WTC11 (cell line): ENCODE measurements around the gene PDE1A. TPM values are rescaled to one million over a fixed set of nuclear protein-coding genes. Genes with fewer than 3 reads are reported as not detected.

Experiments used
- ATAC-seq: fragments of 200-7000 bp; cut with Tn5 transposase; 2 replicates; pipeline ENCODE4 v1.10.0; 2021; ENCODE audit warnings: mild to moderate bottlenecking, moderate library complexity
- CTCF ChIA-PET: fragments of 300-600 bp; sonication (Branson Sonifier 250); formaldehyde crosslinking; loops from one replicate; lab custom pipeline; 2021; ENCODE audit warnings: antibody characterized with exemption; lab: Charles Lee
- POLR2A ChIA-PET: fragments of 350-600 bp; sonication (Branson Sonifier 250); formaldehyde crosslinking; loops from one replicate; lab custom pipeline; 2021; ENCODE audit warnings: antibody characterized with exemption; lab: Charles Lee
- DNase-seq: peaks from one replicate; pipeline ENCODE4 v3.0.0; 2021; ENCODE audit warnings: low spot score
- H3K27ac Mint-ChIP-seq: 2 replicates; pipeline ENCODE4 v1.8.0; 2021; ENCODE audit warnings: mixed read lengths
- H3K27me3 Mint-ChIP-seq: 2 replicates; pipeline ENCODE4 v1.8.0; 2021; ENCODE audit warnings: low read depth, mild to moderate bottlenecking, moderate library complexity, mixed read lengths
- H3K36me3 Mint-ChIP-seq: 2 replicates; pipeline ENCODE4 v1.8.0; 2021; ENCODE audit warnings: mixed read lengths
- H3K4me1 Mint-ChIP-seq: 2 replicates; pipeline ENCODE4 v1.8.0; 2022; ENCODE audit warnings: mixed read lengths
- H3K4me3 Mint-ChIP-seq: 2 replicates; pipeline ENCODE4 v1.8.0; 2021; ENCODE audit warnings: mild to moderate bottlenecking, moderate library complexity, mixed read lengths
- H3K9me3 Mint-ChIP-seq: 2 replicates; pipeline ENCODE4 v1.8.0; 2021; ENCODE audit warnings: mixed read lengths
- ETV6 ChIP-seq: sonication (generic); formaldehyde crosslinking; IDR thresholded peaks from 2 replicates; pipeline ENCODE4 v1.8.1; 2022; ENCODE audit warnings: mild to moderate bottlenecking, missing genetic modification reagents
- FOXJ3 ChIP-seq: sonication (generic); formaldehyde crosslinking; IDR thresholded peaks from 2 replicates; pipeline ENCODE4 v1.9.0; 2021; ENCODE audit warnings: missing genetic modification reagents, mild to moderate bottlenecking, borderline replicate concordance
- GRHL2 ChIP-seq: fragments of 250-450 bp; sonication (Bioruptor Pico); IDR thresholded peaks from 2 replicates; pipeline ENCODE4 v1.8.0; 2022; ENCODE audit warnings: mild to moderate bottlenecking, moderate library complexity; ENCODE audit not compliant: insufficient replicate concordance, severe bottlenecking
- IRF2 ChIP-seq: sonication (generic); formaldehyde crosslinking; IDR thresholded peaks from 2 replicates; pipeline ENCODE4 v1.8.0; 2022; ENCODE audit warnings: low read depth, missing genetic modification reagents, borderline replicate concordance
- NR3C1 ChIP-seq: sonication (generic); formaldehyde crosslinking; conservative IDR thresholded peaks from 2 replicates; pipeline ENCODE4 v1.8.1; 2023; ENCODE audit warnings: low read depth, mild to moderate bottlenecking, missing genetic modification reagents
- RORB ChIP-seq: fragments of 250-450 bp; sonication (Bioruptor Pico); IDR thresholded peaks from 2 replicates; pipeline ENCODE4 v1.9.0; 2021; ENCODE audit warnings: mild to moderate bottlenecking
- SP1 ChIP-seq: sonication (generic); formaldehyde crosslinking; conservative IDR thresholded peaks from 2 replicates; pipeline ENCODE4 v1.8.1; 2022; ENCODE audit warnings: missing genetic modification reagents
- TP53 ChIP-seq: sonication (generic); formaldehyde crosslinking; IDR thresholded peaks from 2 replicates; pipeline ENCODE4 v1.8.1; 2023; ENCODE audit warnings: mild to moderate bottlenecking, missing genetic modification reagents
- ZNF219 ChIP-seq: sonication (generic); formaldehyde crosslinking; IDR thresholded peaks from 2 replicates; pipeline ENCODE4 v1.8.0; 2023; ENCODE audit warnings: missing genetic modification reagents, mild to moderate bottlenecking, borderline replicate concordance
- ZNF396 ChIP-seq: fragments of 250-450 bp; sonication (Bioruptor Pico); IDR thresholded peaks from 2 replicates; pipeline ENCODE4 v1.8.0; 2021; ENCODE audit warnings: mild to moderate bottlenecking, moderate library complexity, borderline replicate concordance
- total RNA-seq: library from RNA; stranded (reverse); gene quantifications from 3 replicates; pipeline ENCODE4 v1.2.3, GENCODE V29; 2021
- TF ChIP-seq, protein P1 (sequence below): sonication (generic); formaldehyde crosslinking; IDR thresholded peaks from 2 replicates; pipeline ENCODE4 v1.8.1; 2023; ENCODE audit warnings: mild to moderate bottlenecking, missing genetic modification reagents, moderate library complexity
- TF ChIP-seq, protein P2 (sequence below): sonication (generic); formaldehyde crosslinking; IDR thresholded peaks from 2 replicates; pipeline ENCODE4 v1.8.1; 2023; ENCODE audit warnings: mild to moderate bottlenecking, missing genetic modification reagents, borderline replicate concordance
- TF ChIP-seq, protein P3 (sequence below): sonication (generic); formaldehyde crosslinking; conservative IDR thresholded peaks from 2 replicates; pipeline ENCODE4 v1.8.1; 2023; ENCODE audit warnings: mild to moderate bottlenecking, low read depth, missing genetic modification reagents, moderate library complexity
- TF ChIP-seq, protein P4 (sequence below): sonication (generic); formaldehyde crosslinking; IDR thresholded peaks from 2 replicates; pipeline ENCODE4 v1.8.1; 2022; ENCODE audit warnings: low read depth, mild to moderate bottlenecking, moderate library complexity, missing genetic modification reagents, borderline replicate concordance
- TF ChIP-seq, protein P5 (sequence below): sonication (generic); formaldehyde crosslinking; IDR thresholded peaks from 2 replicates; pipeline ENCODE4 v1.8.1; 2022; ENCODE audit warnings: mild to moderate bottlenecking, missing genetic modification reagents, moderate library complexity, borderline replicate concordance
- TF ChIP-seq, protein P6 (sequence below): fragments of 250-450 bp; sonication (Bioruptor Pico); IDR thresholded peaks from 2 replicates; pipeline ENCODE4 v1.8.0; 2021; ENCODE audit warnings: mild to moderate bottlenecking
- TF ChIP-seq, protein P7 (sequence below): sonication (generic); formaldehyde crosslinking; IDR thresholded peaks from 2 replicates; pipeline ENCODE4 v1.8.0; 2023; ENCODE audit warnings: missing genetic modification reagents
- TF ChIP-seq, protein P8 (sequence below): sonication (generic); formaldehyde crosslinking; IDR thresholded peaks from 2 replicates; pipeline ENCODE4 v1.8.0; 2022; ENCODE audit warnings: mild to moderate bottlenecking, missing genetic modification reagents

Gene PDE1A
- total RNA-seq, 1 experiment from 2014 or later: not detected

DNA sequence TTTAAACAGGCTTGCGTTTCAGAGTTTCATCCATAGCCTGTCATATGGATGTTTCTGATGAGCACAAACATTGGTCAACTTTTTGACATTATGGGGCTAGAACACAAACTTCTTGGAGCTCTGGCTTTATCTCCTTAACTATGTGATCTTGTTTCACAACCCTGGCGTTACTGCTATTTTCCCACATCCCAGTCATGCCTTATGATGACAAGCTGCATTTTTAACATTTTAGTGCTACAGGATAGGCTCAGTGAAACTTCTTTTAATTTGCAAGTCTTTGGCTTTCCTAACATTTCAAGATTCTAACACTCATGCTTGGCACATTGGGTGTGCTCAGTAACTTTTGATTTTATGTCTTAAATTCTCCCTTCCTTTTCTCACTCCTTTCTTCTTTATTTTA lies 21.0 kb upstream of the PDE1A start:
- POLR2A ChIA-PET: no interaction called here
- TF ChIP-seq TP53 (CRISPR knock-in tag) (no peak), IRF2 (CRISPR knock-in tag) (no peak), FOXJ3 (CRISPR knock-in tag) (no peak), RORB (CRISPR knock-in tag) (no peak), GRHL2 (no peak), ZNF396 (CRISPR knock-in tag) (no peak)
- TF ChIP-seq, protein P1, sequence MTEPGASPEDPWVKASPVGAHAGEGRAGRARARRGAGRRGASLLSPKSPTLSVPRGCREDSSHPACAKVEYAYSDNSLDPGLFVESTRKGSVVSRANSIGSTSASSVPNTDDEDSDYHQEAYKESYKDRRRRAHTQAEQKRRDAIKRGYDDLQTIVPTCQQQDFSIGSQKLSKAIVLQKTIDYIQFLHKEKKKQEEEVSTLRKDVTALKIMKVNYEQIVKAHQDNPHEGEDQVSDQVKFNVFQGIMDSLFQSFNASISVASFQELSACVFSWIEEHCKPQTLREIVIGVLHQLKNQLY (CRISPR knock-in tag): no peak
- TF ChIP-seq, protein P2, sequence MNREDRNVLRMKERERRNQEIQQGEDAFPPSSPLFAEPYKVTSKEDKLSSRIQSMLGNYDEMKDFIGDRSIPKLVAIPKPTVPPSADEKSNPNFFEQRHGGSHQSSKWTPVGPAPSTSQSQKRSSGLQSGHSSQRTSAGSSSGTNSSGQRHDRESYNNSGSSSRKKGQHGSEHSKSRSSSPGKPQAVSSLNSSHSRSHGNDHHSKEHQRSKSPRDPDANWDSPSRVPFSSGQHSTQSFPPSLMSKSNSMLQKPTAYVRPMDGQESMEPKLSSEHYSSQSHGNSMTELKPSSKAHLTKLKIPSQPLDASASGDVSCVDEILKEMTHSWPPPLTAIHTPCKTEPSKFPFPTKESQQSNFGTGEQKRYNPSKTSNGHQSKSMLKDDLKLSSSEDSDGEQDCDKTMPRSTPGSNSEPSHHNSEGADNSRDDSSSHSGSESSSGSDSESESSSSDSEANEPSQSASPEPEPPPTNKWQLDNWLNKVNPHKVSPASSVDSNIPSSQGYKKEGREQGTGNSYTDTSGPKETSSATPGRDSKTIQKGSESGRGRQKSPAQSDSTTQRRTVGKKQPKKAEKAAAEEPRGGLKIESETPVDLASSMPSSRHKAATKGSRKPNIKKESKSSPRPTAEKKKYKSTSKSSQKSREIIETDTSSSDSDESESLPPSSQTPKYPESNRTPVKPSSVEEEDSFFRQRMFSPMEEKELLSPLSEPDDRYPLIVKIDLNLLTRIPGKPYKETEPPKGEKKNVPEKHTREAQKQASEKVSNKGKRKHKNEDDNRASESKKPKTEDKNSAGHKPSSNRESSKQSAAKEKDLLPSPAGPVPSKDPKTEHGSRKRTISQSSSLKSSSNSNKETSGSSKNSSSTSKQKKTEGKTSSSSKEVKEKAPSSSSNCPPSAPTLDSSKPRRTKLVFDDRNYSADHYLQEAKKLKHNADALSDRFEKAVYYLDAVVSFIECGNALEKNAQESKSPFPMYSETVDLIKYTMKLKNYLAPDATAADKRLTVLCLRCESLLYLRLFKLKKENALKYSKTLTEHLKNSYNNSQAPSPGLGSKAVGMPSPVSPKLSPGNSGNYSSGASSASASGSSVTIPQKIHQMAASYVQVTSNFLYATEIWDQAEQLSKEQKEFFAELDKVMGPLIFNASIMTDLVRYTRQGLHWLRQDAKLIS: no peak
- TF ChIP-seq, protein P3, sequence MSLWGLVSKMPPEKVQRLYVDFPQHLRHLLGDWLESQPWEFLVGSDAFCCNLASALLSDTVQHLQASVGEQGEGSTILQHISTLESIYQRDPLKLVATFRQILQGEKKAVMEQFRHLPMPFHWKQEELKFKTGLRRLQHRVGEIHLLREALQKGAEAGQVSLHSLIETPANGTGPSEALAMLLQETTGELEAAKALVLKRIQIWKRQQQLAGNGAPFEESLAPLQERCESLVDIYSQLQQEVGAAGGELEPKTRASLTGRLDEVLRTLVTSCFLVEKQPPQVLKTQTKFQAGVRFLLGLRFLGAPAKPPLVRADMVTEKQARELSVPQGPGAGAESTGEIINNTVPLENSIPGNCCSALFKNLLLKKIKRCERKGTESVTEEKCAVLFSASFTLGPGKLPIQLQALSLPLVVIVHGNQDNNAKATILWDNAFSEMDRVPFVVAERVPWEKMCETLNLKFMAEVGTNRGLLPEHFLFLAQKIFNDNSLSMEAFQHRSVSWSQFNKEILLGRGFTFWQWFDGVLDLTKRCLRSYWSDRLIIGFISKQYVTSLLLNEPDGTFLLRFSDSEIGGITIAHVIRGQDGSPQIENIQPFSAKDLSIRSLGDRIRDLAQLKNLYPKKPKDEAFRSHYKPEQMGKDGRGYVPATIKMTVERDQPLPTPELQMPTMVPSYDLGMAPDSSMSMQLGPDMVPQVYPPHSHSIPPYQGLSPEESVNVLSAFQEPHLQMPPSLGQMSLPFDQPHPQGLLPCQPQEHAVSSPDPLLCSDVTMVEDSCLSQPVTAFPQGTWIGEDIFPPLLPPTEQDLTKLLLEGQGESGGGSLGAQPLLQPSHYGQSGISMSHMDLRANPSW: no peak
- TF ChIP-seq, protein P4, sequence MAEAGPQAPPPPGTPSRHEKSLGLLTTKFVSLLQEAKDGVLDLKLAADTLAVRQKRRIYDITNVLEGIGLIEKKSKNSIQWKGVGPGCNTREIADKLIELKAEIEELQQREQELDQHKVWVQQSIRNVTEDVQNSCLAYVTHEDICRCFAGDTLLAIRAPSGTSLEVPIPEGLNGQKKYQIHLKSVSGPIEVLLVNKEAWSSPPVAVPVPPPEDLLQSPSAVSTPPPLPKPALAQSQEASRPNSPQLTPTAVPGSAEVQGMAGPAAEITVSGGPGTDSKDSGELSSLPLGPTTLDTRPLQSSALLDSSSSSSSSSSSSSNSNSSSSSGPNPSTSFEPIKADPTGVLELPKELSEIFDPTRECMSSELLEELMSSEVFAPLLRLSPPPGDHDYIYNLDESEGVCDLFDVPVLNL (CRISPR knock-in tag): no peak
- TF ChIP-seq, protein P5, sequence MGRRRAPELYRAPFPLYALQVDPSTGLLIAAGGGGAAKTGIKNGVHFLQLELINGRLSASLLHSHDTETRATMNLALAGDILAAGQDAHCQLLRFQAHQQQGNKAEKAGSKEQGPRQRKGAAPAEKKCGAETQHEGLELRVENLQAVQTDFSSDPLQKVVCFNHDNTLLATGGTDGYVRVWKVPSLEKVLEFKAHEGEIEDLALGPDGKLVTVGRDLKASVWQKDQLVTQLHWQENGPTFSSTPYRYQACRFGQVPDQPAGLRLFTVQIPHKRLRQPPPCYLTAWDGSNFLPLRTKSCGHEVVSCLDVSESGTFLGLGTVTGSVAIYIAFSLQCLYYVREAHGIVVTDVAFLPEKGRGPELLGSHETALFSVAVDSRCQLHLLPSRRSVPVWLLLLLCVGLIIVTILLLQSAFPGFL: no peak
- TF ChIP-seq, protein P6, sequence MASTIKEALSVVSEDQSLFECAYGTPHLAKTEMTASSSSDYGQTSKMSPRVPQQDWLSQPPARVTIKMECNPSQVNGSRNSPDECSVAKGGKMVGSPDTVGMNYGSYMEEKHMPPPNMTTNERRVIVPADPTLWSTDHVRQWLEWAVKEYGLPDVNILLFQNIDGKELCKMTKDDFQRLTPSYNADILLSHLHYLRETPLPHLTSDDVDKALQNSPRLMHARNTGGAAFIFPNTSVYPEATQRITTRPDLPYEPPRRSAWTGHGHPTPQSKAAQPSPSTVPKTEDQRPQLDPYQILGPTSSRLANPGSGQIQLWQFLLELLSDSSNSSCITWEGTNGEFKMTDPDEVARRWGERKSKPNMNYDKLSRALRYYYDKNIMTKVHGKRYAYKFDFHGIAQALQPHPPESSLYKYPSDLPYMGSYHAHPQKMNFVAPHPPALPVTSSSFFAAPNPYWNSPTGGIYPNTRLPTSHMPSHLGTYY (CRISPR knock-in tag): no peak
- Mint-ChIP-seq H3K36me3 (no peaks in the 10 kb centered on the region), H3K9me3 (no peaks in the 10 kb centered on the region; the same call in 1 of the 2 replicates), H3K4me1 (peaks cover 17% of the 10 kb centered on the region), H3K4me3 (no peak overlapping the region), H3K27ac (peak overlapping the region; percentile 34; the same call in 1 of the 2 replicates), H3K27me3 (no peaks in the 10 kb centered on the region)
- DNase-seq (no peak), ATAC-seq (no peak)
- CTCF ChIA-PET: interaction anchor here (1.5 kb wide), 1 partner anchor 201 kb away, joined by 4 read pairs; no protein-coding TSS in a partner anchor

DNA sequence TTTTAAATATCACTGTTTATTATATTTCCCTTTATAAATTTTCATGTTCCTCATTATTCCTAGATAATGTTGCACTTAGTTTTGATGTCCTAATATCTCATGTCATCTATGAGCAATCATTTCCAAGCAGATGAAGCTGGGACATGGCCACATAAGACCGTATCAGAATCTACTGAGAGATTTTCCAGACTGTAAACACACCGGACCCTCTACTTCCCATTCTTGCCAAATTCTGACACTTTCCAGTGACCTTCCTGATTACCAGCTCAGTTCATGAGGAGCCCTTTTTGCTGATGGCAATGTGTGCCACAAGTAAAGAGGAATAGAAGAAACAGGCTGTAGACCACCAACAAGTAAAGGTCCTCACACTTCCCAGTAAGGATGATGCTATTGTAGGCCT lies 20.3 kb upstream of the PDE1A start:
- ATAC-seq: no peak
- Mint-ChIP-seq H3K4me3 (no peak overlapping the region), H3K27me3 (no peaks in the 10 kb centered on the region), H3K36me3 (no peaks in the 10 kb centered on the region), H3K4me1 (peaks cover 15% of the 10 kb centered on the region), H3K9me3 (no peaks in the 10 kb centered on the region; the same call in 1 of the 2 replicates), H3K27ac (no peak overlapping the region)
- no peak for DNase-seq
- CTCF ChIA-PET: interaction anchor here (1.5 kb wide), 1 partner anchor 202 kb away, joined by 4 read pairs; no protein-coding TSS in a partner anchor
- POLR2A ChIA-PET: no interaction called here
- TF ChIP-seq, protein P4 (CRISPR knock-in tag): no peak
- TF ChIP-seq ETV6 (CRISPR knock-in tag) (no peak), NR3C1 (CRISPR knock-in tag) (no peak), GRHL2 (no peak), ZNF219 (CRISPR knock-in tag) (no peak), SP1 (CRISPR knock-in tag) (no peak)
- TF ChIP-seq, protein P7, sequence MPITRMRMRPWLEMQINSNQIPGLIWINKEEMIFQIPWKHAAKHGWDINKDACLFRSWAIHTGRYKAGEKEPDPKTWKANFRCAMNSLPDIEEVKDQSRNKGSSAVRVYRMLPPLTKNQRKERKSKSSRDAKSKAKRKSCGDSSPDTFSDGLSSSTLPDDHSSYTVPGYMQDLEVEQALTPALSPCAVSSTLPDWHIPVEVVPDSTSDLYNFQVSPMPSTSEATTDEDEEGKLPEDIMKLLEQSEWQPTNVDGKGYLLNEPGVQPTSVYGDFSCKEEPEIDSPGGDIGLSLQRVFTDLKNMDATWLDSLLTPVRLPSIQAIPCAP (CRISPR knock-in tag): no peak
- TF ChIP-seq, protein P6 (CRISPR knock-in tag): no peak
- TF ChIP-seq, protein P8, sequence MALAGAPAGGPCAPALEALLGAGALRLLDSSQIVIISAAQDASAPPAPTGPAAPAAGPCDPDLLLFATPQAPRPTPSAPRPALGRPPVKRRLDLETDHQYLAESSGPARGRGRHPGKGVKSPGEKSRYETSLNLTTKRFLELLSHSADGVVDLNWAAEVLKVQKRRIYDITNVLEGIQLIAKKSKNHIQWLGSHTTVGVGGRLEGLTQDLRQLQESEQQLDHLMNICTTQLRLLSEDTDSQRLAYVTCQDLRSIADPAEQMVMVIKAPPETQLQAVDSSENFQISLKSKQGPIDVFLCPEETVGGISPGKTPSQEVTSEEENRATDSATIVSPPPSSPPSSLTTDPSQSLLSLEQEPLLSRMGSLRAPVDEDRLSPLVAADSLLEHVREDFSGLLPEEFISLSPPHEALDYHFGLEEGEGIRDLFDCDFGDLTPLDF (CRISPR knock-in tag): no peak
